NCI-H2196 (cell line): ENCODE results near the gene PUDP.

ENCODE experiments used
- DNase-seq: peaks from one replicate; lab custom pipeline; 2025; ENCODE audit not compliant: unreplicated experiment; lab: John Stamatoyannopoulos, UW

Gene PUDP

DNA sequence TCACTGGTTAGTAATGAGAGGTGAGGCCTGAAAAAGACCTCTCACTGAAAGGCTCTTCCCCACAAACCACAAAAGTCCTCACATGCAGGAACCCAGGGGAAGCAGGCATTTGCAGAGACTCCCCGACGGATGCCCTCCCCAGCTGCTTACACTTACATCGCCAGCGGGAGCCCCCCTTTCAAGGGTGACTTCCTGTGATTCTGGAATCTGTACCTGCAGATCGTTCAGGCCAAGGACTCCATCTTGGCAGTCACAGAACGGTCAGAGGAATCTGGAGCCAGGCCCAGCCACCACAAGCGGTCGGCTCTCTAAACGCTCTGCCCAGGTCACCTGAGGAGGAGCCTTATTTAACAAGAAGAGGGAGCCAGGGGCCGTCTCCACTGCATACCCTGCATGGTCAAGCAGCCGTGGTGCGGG lies 71.7 kb downstream of the PUDP start:
- DNase-seq: no peak

GRCh38 chrX:7074908-7075204 lies 73.1 kb downstream of the PUDP start:
- no peak for DNase-seq

- DNase-seq: no peak
Measured at GRCh38 chrX:7074148-7074907, 73.6 kb downstream of the PUDP start.

GRCh38 chrX:7073336-7073735 lies 74.6 kb downstream of the PUDP start:
- DNase-seq: no peak

DNA sequence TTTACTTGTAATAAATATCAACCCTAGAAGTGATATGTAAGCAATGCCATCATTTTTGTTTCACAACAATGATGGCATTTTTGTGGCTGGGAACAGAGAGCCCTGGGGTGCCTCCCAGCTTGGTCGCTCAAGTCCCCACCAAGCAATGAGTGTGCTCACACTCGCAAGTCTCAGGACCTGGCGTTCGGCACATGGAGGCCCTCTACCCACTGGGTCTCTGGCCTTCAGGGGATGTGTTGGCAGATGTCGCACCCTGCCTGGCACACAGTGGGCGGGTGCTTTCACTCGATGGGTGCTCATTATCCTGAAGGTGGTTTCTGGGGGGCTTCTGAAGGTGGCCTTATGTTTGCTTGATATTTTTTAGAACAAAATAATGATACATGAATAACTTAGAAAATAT lies 75.1 kb downstream of the PUDP start:
- DNase-seq: no peak

DNA sequence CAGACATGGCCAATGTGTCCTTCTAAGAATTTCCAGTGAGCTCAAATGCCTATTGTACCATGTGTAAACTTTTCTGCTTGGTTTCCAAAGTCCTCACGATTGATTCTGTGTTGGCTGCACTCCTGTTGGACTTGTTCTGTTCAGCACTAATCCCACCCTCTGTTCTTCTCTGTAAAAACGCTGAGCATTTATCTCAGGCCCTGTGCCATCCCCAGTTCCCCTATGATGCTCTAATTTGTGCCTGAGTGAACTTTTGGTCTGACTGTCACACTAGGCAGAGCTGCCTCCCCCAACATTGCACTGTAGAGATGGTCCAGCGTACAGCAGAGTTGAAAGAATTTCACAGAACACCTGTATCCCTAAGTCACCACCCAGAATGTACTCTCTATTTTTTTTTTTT lies 76.6 kb downstream of the PUDP start:
- DNase-seq: no peak

DNA sequence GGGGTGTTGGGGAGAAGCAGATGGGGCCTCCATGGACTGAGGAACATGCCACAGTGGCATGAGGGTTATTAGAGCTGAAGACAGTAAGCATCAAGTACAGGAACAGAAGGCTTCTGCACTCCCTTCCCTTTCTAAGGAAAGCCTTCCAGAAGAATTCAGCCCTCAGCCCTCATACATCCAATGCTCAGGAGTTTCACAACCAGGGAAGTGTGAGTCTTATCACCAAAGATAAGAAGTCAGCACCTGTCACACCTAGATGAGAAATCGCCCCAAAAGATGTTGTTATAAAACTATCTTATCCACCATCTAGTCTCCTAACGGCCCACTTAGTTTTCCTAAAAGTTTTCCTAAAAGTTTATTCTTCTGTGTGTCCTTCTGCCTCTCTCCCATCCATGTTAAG lies 78.4 kb downstream of the PUDP start:
- DNase-seq: no peak

DNA sequence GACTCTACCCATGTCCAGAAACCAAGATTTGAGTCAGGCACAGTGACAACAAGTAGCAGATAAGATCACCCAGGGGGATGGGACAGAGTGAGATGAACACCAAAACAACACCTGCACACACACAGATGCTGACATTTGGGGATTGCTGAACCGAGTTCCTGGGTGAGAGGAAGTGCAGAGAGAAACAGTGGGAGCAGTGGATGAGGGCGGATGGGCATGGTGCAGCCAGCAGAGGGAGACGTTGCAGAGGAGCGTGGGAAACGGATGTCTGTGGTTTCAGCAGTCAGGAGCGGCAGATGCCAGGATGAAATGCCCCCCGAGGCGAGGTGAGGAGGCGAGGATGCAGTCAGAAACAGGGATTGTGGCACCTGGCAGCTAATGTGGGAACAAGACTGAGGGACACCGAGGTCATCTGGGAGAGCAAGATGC lies 79.0 kb downstream of the PUDP start:
- DNase-seq: no peak

DNA sequence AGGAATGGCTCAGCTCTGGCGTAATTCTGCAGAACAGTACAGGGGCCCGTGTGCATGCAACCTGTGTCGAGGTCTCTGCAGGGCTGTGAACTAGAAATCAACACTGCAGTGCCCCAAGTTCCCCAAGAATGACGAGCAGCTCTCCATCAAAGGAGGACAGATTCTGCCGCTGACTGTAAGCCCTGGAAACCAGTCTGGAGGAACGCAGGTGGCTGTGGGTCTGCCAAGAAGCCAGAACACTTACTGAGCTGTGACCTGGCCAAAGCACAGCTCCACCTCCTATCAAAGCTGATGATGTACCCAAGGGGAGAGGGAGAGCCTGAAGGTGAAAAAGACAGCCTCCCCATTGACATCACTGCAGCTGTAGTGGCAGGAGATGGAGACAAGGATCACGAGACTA lies 80.7 kb downstream of the PUDP start:
- DNase-seq: no peak

GRCh38 chrX:7065473-7065872 lies 82.5 kb downstream of the PUDP start:
- no peak for DNase-seq

GRCh38 chrX:7062903-7063302 lies 85.0 kb downstream of the PUDP start:
- DNase-seq: no peak

- DNase-seq: no peak
Measured at GRCh38 chrX:7062276-7062675, 85.7 kb downstream of the PUDP start.

DNA sequence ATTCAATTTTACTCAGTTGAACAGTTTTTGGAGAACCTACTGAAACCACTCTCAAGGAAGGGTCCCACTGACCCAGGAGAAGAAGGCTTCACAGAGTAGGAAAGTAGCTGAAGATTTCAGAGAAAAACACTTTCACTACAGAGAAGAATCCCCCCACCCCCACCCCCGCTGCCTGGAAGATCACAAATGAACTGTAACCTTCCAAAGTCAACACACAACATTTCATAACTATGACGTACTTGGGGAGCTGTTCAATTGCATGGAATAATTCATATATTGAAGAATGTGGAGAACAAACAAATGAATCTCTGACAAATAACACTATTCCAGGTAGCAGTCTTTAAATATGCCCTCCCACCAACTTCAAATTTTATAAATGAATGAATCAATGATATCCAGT lies 86.5 kb downstream of the PUDP start:
- DNase-seq: no peak

DNA sequence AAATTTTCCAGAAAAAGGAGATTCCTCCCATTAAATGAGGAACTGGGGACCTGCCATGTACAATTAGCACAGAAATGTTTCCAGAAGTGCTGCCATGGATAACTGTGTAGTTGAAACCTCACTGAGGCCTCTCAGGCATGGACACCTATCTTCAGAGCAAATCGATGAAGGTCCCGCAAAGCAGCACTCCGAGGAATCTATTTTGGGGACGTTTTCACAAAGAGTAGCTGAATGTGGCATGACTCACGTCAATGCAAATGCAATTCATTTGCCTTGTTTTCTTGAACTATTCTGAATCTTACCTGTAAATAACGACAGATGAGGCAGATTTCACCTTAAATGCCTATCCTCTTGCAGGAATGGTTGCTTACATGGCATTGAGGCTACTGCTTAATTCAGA lies 87.5 kb downstream of the PUDP start:
- no peak for DNase-seq

DNA sequence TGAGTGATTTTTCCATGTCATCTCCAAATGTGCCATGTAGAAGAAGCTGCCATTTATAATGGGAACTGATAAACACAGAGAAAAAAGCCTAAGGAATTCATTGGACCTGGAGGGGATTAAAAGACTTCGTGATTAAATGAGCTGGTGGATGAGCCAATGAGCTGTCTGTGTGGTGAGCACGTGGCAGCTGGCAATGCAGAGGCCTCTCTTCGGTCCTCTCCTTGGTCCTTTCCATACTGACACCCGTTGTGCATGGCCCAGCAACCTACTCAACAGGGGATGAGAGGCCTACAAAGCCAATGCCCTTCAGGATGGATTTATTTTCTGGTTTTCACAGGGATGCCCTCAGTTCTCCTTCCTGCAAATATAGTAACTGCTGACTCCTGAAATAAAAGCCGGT lies 88.1 kb downstream of the PUDP start:
- DNase-seq: no peak

- DNase-seq: no peak
Measured at GRCh38 chrX:7059214-7059838, 88.6 kb downstream of the PUDP start.

DNA sequence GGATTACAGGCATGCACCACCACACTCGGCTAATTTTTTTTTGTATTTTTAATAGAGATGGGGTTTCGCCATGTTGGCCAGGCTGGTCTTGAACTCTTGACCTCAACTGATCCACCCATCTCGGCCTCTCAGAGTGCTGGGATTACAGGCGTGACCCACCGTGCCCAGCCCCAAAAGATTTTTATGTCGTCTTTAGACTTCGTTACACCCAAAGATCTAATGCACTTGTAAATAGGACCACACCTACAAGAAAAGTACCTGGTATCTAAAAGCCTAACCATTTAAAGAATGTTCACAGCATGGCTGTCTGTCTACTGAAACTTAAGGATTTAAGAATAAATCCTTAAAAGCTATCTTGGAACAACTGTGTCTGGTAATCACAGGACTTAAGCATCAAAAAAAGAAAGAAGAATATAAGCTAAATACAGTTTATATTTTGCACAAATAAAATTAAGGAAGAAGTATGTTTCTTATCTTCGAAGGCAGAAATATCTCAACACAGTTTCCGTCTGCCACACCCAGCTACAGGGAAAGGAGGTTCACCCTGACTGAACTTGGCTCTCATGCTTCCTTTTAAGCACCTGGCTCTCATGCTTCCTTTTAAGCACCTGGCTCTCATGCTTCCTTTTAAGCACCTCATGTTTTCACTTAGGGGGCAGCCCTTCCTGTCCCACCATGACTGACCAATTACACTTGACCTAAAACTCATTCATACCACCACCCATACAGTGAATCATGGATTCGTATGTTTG lies 92.4 kb downstream of the PUDP start:
- DNase-seq: no peak

DNA sequence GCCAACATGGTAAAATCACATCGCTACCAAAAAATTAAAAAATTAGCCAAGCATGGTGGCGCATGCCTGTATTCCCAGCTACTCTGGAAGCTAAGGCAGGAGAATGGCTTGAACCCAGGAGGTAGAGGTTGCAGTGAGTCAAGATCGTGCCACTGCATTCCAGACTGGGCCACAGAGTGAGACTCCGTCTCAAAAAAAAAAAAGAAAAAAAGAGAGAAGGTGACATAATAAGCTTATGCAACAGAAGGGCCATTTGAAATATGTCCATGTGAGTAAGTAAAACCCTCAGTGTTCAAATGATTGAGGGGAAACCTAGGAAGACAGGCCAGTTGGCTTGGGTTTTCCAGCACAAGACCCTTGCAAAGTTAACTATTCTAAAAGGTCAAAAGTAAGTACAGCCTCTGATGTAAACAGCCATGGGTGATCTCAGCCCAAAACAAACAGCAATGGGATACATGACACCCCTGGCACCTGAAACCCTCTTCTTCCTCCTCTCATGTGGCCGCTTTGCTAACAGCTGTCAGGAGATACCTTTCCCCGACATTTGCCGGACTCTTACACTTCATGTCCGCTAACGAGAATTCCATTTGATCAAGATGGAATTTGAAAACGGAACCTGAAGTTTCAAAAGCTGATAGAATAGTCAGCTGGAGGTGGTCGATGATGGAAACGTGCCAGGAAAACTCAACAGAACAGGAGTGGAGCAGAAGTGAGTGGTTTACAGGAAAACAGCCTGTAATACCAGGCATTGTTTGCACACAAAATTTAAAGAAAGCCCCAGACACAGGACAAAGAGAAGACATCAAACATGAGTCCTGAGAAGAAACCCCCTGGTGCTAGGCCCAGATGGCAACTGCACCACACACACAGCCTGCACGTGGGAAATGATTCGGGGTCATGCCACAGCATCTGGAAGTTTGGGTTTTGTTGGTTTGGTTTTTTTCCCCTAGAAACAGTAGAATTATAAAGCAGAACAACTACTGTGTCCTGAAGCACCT lies 93.4 kb downstream of the PUDP start:
- DNase-seq: no peak

- DNase-seq: no peak
Measured at GRCh38 chrX:7052541-7052940, 95.4 kb downstream of the PUDP start.

GRCh38 chrX:7050271-7050670 lies 97.7 kb downstream of the PUDP start:
- DNase-seq: no peak

- no peak for DNase-seq
Measured at GRCh38 chrX:7047951-7048350, 100.0 kb downstream of the PUDP start.
